Measurements from ENCODE around the gene TRERF1. TPM values are rescaled to one million over a fixed set of nuclear protein-coding genes. Genes with fewer than 3 reads are reported as not detected.

Gene TRERF1
- total RNA-seq, 1 experiment from 2014 or later, result 0.39 TPM

DNA sequence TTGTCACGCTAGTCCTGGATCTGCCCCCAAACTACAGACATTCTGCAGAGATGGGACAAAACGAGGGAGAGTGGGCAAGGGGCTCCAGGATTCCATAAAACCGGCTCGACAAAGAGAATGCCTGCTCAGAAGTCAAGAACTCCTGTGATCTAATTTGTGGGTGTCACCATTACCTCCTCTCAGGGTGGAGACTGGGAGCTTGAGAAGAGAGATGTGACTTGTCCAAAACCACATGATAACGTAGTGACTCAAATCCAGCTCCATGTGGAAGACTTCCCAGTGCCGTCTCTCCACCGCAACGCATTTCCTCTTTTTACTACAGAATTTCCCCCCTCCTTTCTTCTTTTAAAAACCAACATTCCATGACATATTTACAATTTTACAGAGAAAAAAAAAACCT is 44.3 kb downstream of the TRERF1 start:
- Histone ChIP-seq H3K4me3 (ENCODE audit: low read depth, low read length) (no peak overlapping the region), H3K27me3 (replicated peaks; ENCODE audit: control insufficient read depth, insufficient read depth, low read length) (no peaks in the 10 kb centered on the region), H3K9me3 (no peaks in the 10 kb centered on the region), H3K36me3 (ENCODE audit: control insufficient read depth, insufficient read depth, low read length) (no peaks in the 10 kb centered on the region), H3K4me1 (peaks cover 7% of the 10 kb centered on the region; the same call in 1 of the 2 replicates)
- H3K36me3 Mint-ChIP-seq (ENCODE audit: insufficient read depth, unreplicated experiment), result no peaks in the 10 kb centered on the region
- TF ChIP-seq, protein P1, sequence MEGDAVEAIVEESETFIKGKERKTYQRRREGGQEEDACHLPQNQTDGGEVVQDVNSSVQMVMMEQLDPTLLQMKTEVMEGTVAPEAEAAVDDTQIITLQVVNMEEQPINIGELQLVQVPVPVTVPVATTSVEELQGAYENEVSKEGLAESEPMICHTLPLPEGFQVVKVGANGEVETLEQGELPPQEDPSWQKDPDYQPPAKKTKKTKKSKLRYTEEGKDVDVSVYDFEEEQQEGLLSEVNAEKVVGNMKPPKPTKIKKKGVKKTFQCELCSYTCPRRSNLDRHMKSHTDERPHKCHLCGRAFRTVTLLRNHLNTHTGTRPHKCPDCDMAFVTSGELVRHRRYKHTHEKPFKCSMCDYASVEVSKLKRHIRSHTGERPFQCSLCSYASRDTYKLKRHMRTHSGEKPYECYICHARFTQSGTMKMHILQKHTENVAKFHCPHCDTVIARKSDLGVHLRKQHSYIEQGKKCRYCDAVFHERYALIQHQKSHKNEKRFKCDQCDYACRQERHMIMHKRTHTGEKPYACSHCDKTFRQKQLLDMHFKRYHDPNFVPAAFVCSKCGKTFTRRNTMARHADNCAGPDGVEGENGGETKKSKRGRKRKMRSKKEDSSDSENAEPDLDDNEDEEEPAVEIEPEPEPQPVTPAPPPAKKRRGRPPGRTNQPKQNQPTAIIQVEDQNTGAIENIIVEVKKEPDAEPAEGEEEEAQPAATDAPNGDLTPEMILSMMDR (IDR thresholded peaks at IDR 0.05; ENCODE audit: insufficient read depth in 1 of 2, low read depth in 1 of 2, low read length in 1 of 2, severe bottlenecking in 1 of 2, unreplicated experiment in 1 of 2), result no peak
- intact Hi-C loops (cut with micrococcal nuclease; ENCODE audit: unreplicated experiment), result no loop called here
- ChIA-PET CTCF (interaction anchor here (0.7 kb wide), 1 partner anchor 138 kb away, joined by 3 read pairs; no protein-coding TSS in a partner anchor), POLR2A (no interaction called here)
- H3K27me3 Mint-ChIP-seq (ENCODE audit: insufficient read depth, unreplicated experiment), result no peaks in the 10 kb centered on the region
- no peak overlapping the region for H3K4me3 Mint-ChIP-seq (ENCODE audit: unreplicated experiment)
- BruUV-seq (replicated peaks), result no TSS peak
- H3K27ac Mint-ChIP-seq (ENCODE audit: unreplicated experiment), result no peak overlapping the region
- H3K9me3 Mint-ChIP-seq (ENCODE audit: unreplicated experiment), result no peaks in the 10 kb centered on the region
- H3K4me1 Mint-ChIP-seq (ENCODE audit: low read depth, unreplicated experiment), result peaks cover 8% of the 10 kb centered on the region
- no peak for DNase-seq

DNA sequence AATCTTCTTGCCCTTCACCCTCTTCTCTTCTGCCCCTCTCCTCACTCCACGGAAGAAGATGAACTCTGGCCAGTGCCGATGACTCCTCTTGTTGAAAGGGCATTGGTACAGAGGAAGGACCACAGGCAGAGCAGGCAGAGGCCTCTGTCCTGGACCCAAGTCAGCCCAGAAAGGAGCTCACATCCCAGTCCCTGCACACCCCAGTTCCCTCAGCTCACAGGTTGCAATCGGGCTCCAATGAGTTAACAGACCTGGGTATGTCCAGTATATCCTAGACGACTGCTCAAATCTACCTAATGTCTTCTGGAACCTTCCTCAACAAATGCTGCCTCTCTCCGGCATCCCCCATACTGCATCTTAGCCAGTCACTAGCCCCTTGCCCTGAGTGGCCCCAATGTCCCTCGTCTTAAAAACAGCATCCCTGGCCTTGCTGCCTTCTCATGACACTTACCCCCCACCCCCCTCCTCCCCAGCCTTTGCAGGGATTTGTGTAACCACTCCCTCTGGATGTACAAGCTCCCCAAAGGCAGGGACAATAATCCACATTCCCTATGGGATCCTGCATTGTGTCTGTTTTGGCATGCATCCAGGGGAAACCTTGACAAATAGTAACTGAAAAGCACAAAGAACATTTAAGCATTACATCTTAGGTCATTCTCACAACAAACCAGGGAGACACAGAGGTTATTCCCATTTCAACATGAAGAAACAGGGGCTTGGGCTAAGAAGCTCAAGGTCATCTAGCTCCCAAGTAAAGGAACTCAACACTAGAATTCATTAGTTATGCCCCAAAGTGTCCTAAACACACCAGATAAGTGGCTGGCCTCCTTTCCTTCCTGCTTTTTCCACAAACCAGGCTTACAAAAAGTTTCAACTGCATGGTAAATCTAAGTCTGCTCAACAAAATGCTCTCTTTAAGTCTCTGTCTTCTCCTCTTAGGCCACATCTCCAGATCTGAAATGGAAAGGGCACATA is 45.1 kb downstream of the TRERF1 start:
- Histone ChIP-seq H3K4me3 (ENCODE audit: low read depth, low read length) (no peak overlapping the region), H3K9me3 (no peaks in the 10 kb centered on the region), H3K27me3 (replicated peaks; ENCODE audit: control insufficient read depth, insufficient read depth, low read length) (no peaks in the 10 kb centered on the region), H3K36me3 (ENCODE audit: control insufficient read depth, insufficient read depth, low read length) (no peaks in the 10 kb centered on the region), H3K4me1 (peaks cover 7% of the 10 kb centered on the region; the same call in 1 of the 2 replicates)
- Mint-ChIP-seq H3K4me3 (ENCODE audit: unreplicated experiment) (no peak overlapping the region), H3K36me3 (ENCODE audit: insufficient read depth, unreplicated experiment) (no peaks in the 10 kb centered on the region), H3K4me1 (ENCODE audit: low read depth, unreplicated experiment) (peaks cover 8% of the 10 kb centered on the region), H3K27ac (ENCODE audit: unreplicated experiment) (no peak overlapping the region), H3K27me3 (ENCODE audit: insufficient read depth, unreplicated experiment) (no peaks in the 10 kb centered on the region), H3K9me3 (ENCODE audit: unreplicated experiment) (no peaks in the 10 kb centered on the region)
- TF ChIP-seq, protein P1 (IDR thresholded peaks at IDR 0.05; ENCODE audit: insufficient read depth in 1 of 2, low read depth in 1 of 2, low read length in 1 of 2, severe bottlenecking in 1 of 2, unreplicated experiment in 1 of 2), result no peak
- ChIA-PET POLR2A (no interaction called here), CTCF (interaction anchor here (0.7 kb wide), 1 partner anchor 139 kb away, joined by 3 read pairs; no protein-coding TSS in a partner anchor)
- intact Hi-C loops (cut with micrococcal nuclease; ENCODE audit: unreplicated experiment), result no loop called here
- BruUV-seq (replicated peaks), result no TSS peak
- no peak for DNase-seq

DNA sequence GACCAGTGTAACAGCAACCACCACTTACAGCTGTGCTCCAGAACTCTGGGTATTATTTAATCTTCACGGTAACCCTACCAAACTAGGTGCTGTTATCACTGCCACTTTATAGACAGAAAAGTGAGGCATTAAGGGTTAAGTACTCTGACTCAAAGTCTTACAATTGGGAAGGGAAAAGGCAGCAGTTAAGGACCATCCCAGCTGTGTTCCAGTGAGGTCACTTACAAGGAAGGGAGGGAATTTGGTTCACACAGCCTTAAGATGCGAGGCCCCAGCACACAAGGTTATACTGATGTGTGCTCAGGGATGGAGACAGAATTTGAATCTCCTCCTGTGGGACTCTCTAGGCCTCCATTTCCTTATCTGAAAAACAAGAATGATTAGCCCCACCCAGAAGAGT is 46.7 kb downstream of the TRERF1 start:
- POLR2A ChIA-PET, result no interaction called here
- H3K36me3 ChIP-seq (ENCODE audit: control insufficient read depth, insufficient read depth, low read length), result no peaks in the 10 kb centered on the region
- no peak for DNase-seq
- no peaks in the 10 kb centered on the region for H3K9me3 Mint-ChIP-seq (ENCODE audit: unreplicated experiment)
- H3K4me3 Mint-ChIP-seq (ENCODE audit: unreplicated experiment), result no peak overlapping the region
- H3K27ac Mint-ChIP-seq (ENCODE audit: unreplicated experiment), result no peak overlapping the region
- H3K4me1 Mint-ChIP-seq (ENCODE audit: low read depth, unreplicated experiment), result peaks cover 8% of the 10 kb centered on the region
- H3K4me1 ChIP-seq, result peaks cover 7% of the 10 kb centered on the region; the same call in 1 of the 2 replicates
- intact Hi-C loops (cut with micrococcal nuclease; ENCODE audit: unreplicated experiment), result no loop called here
- BruUV-seq (replicated peaks), result no TSS peak
- TF ChIP-seq, protein P1 (IDR thresholded peaks at IDR 0.05; ENCODE audit: insufficient read depth in 1 of 2, low read depth in 1 of 2, low read length in 1 of 2, severe bottlenecking in 1 of 2, unreplicated experiment in 1 of 2), result no peak
- no peaks in the 10 kb centered on the region for H3K36me3 Mint-ChIP-seq (ENCODE audit: insufficient read depth, unreplicated experiment)
- CTCF ChIA-PET, result no interaction called here
- no peaks in the 10 kb centered on the region for H3K9me3 ChIP-seq
- H3K4me3 ChIP-seq (ENCODE audit: low read depth, low read length), result no peak overlapping the region
- H3K27me3 Mint-ChIP-seq (ENCODE audit: insufficient read depth, unreplicated experiment), result no peaks in the 10 kb centered on the region
- H3K27me3 ChIP-seq (replicated peaks; ENCODE audit: control insufficient read depth, insufficient read depth, low read length), result no peaks in the 10 kb centered on the region

All from Caco-2 (cell line).